ENCODE results near the gene MRNIP.

The MRNIP gene

DNA sequence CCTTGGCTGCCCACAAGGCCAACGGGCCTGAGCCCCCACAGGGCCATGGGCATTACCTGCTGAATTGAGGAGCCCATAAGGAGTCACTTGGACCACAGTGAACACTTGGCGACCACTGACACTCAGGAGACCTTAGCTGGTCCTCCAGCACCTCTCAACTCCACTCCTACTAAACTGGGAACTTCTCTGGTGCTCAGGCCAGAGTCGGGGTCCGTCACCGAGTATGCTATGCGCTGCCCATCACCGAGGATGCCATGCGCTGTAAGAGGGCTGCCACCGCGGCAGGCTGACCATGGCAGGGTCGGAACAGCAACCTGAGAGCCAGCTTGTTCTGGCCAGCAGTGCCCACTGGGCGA is 38.5 kb downstream of the MRNIP start:
- peaks cover 24% of the 10 kb centered on the region for H3K4me1 ChIP-seq (ENCODE audit: insufficient read depth, insufficient read length)
- DNase-seq (ENCODE audit: low read depth, low spot score), result no peak
- H3K36me3 ChIP-seq (ENCODE audit: insufficient read depth, insufficient read length, low read length), result peaks cover 37% of the 10 kb centered on the region
- peak overlapping the region; percentile 82 for H3K4me3 ChIP-seq (ENCODE audit: insufficient read length, low read depth)
- peak overlapping the region; percentile 14 for H3K9ac ChIP-seq (ENCODE audit: insufficient read length, low read depth)
- no peaks in the 10 kb centered on the region for H3K9me3 ChIP-seq (ENCODE audit: insufficient read depth, low read length)
- no peak for TF ChIP-seq YY1 (IDR thresholded peaks at IDR 0.05; ENCODE audit: insufficient read depth, insufficient read length)
- TF ChIP-seq ZNF274 (IDR thresholded peaks at IDR 0.05; ENCODE audit: low read depth, low read length), result no peak
- TF ChIP-seq SUZ12 (IDR thresholded peaks at IDR 0.05; ENCODE audit: extremely low read depth, insufficient read depth, insufficient read length), result no peak
- no peaks in the 10 kb centered on the region for H3K27me3 ChIP-seq (ENCODE audit: insufficient read depth, insufficient read length)

DNA sequence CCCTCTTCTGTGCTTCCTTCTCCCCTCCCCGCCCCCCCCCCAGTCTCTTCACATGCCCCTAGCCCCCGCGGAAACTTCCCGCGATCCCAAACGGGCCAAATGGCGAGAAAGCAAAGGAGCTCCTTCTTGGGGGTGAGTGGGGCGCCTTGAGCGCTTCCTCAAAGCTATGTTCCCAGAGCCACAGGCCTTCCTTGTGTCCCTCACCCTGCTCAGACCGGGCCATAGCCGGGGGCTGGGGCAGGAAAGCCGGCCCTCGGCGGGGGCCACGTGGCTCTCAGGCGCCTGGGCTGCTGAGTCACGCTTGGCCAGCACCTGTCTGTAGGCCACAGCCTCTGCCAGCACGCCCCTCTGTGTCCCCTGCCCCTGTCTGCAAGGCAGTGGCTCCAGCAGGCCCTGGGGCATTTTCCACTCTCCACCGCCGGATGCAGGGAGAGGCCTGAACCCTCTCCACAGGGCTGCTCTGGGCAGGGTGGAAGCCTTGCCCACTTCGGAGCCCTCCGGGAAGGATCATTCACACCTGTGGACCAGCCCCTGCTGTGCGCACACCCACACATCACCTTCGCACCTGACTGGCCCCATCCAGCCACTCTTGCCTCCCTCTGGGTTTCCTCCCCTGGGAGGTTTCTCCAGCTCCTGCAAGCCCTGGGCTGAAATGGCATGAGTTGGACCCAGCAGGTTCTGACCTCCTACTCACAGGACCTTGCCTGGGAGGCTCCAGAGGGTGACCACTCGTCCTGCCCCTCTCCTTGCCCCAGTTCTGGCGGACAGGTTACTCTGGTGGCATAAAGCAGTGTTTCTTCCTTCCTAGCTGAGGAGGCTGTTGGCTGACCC is 39.1 kb downstream of the MRNIP start:
- no peak for DNase-seq (ENCODE audit: low read depth, low spot score)
- Histone ChIP-seq H3K4me1 (ENCODE audit: insufficient read depth, insufficient read length) (peaks cover 24% of the 10 kb centered on the region), H3K9ac (ENCODE audit: insufficient read length, low read depth) (peak overlapping the region; percentile 14), H3K9me3 (ENCODE audit: insufficient read depth, low read length) (no peaks in the 10 kb centered on the region), H3K36me3 (ENCODE audit: insufficient read depth, insufficient read length, low read length) (peaks cover 34% of the 10 kb centered on the region), H3K4me3 (ENCODE audit: insufficient read length, low read depth) (peak overlapping the region; percentile 8), H3K27me3 (ENCODE audit: insufficient read depth, insufficient read length) (no peaks in the 10 kb centered on the region)
- TF ChIP-seq YY1 (IDR thresholded peaks at IDR 0.05; ENCODE audit: insufficient read depth, insufficient read length) (no peak), ZNF274 (IDR thresholded peaks at IDR 0.05; ENCODE audit: low read depth, low read length) (no peak), SUZ12 (IDR thresholded peaks at IDR 0.05; ENCODE audit: extremely low read depth, insufficient read depth, insufficient read length) (no peak)

DNA sequence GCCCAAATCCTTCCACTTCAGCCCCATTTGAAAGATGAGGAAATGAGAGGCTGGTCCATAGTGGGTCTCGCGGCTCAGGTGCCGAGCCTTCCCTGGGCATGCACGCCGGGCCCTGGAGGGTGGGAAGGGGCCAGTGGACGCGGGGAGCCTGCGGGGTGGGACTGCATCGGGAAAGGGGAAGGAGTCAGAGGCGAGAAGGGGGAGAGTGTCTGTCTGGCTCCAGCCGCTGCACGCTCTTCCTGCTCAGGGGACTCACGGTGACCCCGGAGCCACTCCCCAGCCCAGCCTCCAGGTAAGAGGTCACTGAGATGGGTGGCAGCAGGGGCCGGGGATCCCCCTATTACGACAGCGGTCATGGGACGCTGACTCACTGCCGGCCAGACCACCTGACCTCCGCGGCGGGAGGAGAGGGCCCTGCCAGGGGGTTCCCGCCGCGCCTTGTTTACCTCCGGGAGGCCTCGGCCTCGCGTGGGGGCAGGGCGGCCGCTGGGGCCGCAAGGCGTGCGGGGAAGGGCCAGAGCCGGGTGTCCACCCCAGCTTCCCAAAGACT is 39.8 kb downstream of the MRNIP start:
- DNase-seq (ENCODE audit: low read depth, low spot score), result no peak
- Histone ChIP-seq H3K9ac (ENCODE audit: insufficient read length, low read depth) (peak overlapping the region; percentile 72), H3K36me3 (ENCODE audit: insufficient read depth, insufficient read length, low read length) (peaks cover 33% of the 10 kb centered on the region), H3K9me3 (ENCODE audit: insufficient read depth, low read length) (no peaks in the 10 kb centered on the region), H3K4me3 (ENCODE audit: insufficient read length, low read depth) (peak overlapping the region; percentile 34), H3K27me3 (ENCODE audit: insufficient read depth, insufficient read length) (no peaks in the 10 kb centered on the region), H3K4me1 (ENCODE audit: insufficient read depth, insufficient read length) (peaks cover 20% of the 10 kb centered on the region)
- TF ChIP-seq SUZ12 (IDR thresholded peaks at IDR 0.05; ENCODE audit: extremely low read depth, insufficient read depth, insufficient read length) (no peak), YY1 (IDR thresholded peaks at IDR 0.05; ENCODE audit: insufficient read depth, insufficient read length) (no peak), ZNF274 (IDR thresholded peaks at IDR 0.05; ENCODE audit: low read depth, low read length) (no peak)

DNA sequence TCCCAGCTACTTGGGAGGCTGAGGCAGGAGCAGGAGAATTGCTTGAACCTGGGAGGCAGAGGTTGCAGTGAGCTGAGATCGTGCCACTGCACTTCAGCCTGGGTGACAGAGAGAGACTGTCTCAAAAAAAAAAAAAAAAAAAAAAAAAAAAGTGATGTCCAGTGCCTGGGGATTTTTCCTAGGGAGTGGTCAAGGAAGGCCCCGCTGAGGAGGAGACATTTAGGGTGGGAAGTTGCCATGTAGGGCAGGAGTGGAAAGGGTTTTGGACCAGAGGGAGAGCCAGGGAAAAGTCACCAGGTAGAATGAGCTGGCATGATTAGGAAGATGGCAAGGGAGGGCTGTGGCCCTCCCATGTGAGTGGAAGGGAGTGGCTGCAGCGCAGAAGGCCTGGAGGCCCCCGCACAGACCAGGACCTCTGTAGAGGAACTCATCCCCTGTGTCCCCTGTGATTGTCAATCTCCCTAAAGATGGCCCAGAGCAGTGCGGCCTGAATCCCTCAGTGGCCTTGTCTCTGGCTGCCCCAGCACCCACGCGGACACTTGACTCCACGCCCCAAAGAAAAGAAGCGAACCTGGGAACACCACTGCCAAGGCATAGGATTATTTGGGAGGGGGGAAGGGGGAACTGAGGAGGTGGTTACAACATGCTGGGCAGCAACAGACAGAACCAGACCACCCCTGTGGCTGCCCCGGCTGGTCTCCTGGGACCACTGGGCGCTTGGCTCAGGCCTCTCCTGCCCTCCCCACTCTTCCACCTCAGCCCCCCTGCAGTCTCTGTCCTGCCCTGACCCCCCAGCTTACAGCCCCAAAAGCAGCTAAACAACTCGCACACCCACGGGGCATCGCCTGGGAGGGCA is 40.5 kb downstream of the MRNIP start:
- H3K36me3 ChIP-seq (ENCODE audit: insufficient read depth, insufficient read length, low read length), result peaks cover 33% of the 10 kb centered on the region
- TF ChIP-seq YY1 (IDR thresholded peaks at IDR 0.05; ENCODE audit: insufficient read depth, insufficient read length), result no peak
- TF ChIP-seq ZNF274 (IDR thresholded peaks at IDR 0.05; ENCODE audit: low read depth, low read length), result no peak
- no peak for TF ChIP-seq SUZ12 (IDR thresholded peaks at IDR 0.05; ENCODE audit: extremely low read depth, insufficient read depth, insufficient read length)
- H3K9ac ChIP-seq (ENCODE audit: insufficient read length, low read depth), result peak overlapping the region; percentile 72
- DNase-seq (ENCODE audit: low read depth, low spot score), result no peak
- peaks cover 19% of the 10 kb centered on the region for H3K4me1 ChIP-seq (ENCODE audit: insufficient read depth, insufficient read length)
- H3K4me3 ChIP-seq (ENCODE audit: insufficient read length, low read depth), result peak overlapping the region; percentile 34
- no peaks in the 10 kb centered on the region for H3K9me3 ChIP-seq (ENCODE audit: insufficient read depth, low read length)
- no peaks in the 10 kb centered on the region for H3K27me3 ChIP-seq (ENCODE audit: insufficient read depth, insufficient read length)

DNA sequence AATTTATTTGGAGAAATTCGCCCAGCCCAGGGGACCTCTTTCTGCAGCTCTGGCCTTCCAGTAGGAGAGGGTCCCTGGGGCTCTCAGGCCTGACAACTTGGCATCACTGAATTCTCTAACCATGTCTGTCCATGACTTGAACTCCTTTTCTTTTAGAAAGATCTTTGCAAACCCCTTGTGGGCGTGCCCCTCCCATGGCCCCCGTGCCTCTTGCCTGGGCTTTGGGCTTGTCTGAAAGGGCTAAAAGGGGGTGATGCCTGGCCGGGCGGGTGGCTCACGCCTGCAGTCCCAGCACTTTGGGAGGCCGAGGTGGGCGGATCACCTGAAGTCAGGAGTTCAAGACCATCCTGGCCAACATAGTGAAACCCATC is 41.2 kb downstream of the MRNIP start:
- peak overlapping the region; percentile 64 for H3K9ac ChIP-seq (ENCODE audit: insufficient read length, low read depth)
- H3K4me3 ChIP-seq (ENCODE audit: insufficient read length, low read depth), result peak overlapping the region; percentile 40

DNA sequence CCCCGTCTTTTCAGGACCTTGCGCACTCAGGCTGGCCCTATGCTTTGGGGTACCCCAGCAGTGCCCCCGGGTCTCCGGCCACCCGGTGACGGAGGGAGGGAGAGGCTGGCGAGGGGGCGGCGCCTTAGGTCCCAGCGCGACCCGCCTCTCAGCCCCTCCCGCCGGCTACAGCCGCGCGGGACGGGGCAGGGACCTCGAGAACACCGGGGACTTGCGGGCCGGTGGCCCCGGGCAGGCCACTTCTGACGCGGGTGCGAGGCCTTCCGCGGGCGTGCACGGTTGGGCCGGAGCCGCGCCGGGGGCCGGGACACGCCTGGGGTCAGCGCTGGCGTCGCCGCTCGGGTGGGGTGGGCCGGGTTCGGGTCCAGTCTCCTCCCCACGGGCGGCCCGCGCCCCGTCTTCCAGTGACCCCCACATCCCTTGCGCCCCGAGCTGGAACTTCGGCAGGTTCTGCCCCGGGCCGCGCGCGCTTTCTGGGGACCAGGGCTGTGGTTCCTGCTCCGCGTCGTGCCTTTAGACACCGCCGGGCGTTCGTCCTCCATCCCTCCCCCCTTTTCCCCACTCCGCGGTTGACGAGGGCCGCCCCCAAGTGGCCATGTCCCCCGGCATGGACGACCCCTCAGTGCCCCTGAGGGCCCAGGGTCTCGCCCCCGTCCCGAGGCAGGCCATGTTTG is 41.7 kb downstream of the MRNIP start:
- no peak for DNase-seq (ENCODE audit: low read depth, low spot score)
- no peaks in the 10 kb centered on the region for H3K27me3 ChIP-seq (ENCODE audit: insufficient read depth, insufficient read length)
- peak overlapping the region; percentile 64 for H3K9ac ChIP-seq (ENCODE audit: insufficient read length, low read depth)
- peaks cover 31% of the 10 kb centered on the region for H3K36me3 ChIP-seq (ENCODE audit: insufficient read depth, insufficient read length, low read length)
- no peaks in the 10 kb centered on the region for H3K9me3 ChIP-seq (ENCODE audit: insufficient read depth, low read length)
- H3K4me3 ChIP-seq (ENCODE audit: insufficient read length, low read depth), result peak overlapping the region; percentile 40
- peaks cover 14% of the 10 kb centered on the region for H3K4me1 ChIP-seq (ENCODE audit: insufficient read depth, insufficient read length)
- TF ChIP-seq ZNF274 (IDR thresholded peaks at IDR 0.05; ENCODE audit: low read depth, low read length), result no peak
- no peak for TF ChIP-seq SUZ12 (IDR thresholded peaks at IDR 0.05; ENCODE audit: extremely low read depth, insufficient read depth, insufficient read length)
- no peak for TF ChIP-seq YY1 (IDR thresholded peaks at IDR 0.05; ENCODE audit: insufficient read depth, insufficient read length)

More for the DNA sequence above, 41.2 kb downstream of the MRNIP start:
- no peaks in the 10 kb centered on the region for H3K27me3 ChIP-seq (ENCODE audit: insufficient read depth, insufficient read length)
- TF ChIP-seq ZNF274 (IDR thresholded peaks at IDR 0.05; ENCODE audit: low read depth, low read length) (no peak), SUZ12 (IDR thresholded peaks at IDR 0.05; ENCODE audit: extremely low read depth, insufficient read depth, insufficient read length) (no peak), YY1 (IDR thresholded peaks at IDR 0.05; ENCODE audit: insufficient read depth, insufficient read length) (no peak)
- H3K4me1 ChIP-seq (ENCODE audit: insufficient read depth, insufficient read length), result peaks cover 15% of the 10 kb centered on the region
- H3K36me3 ChIP-seq (ENCODE audit: insufficient read depth, insufficient read length, low read length), result peaks cover 31% of the 10 kb centered on the region
- no peaks in the 10 kb centered on the region for H3K9me3 ChIP-seq (ENCODE audit: insufficient read depth, low read length)
- no peak for DNase-seq (ENCODE audit: low read depth, low spot score)
